ENCODE measurements around the gene WSB1. TPM values are rescaled to one million over a fixed set of nuclear protein-coding genes. Genes with fewer than 3 reads are reported as not detected.
A peak's percentile ranks its signal among the peaks of the same experiment; 100 is the strongest.

The WSB1 gene
- total and polyA plus RNA-seq, 9 of the 15 experiments (the other 6 are each of a cell fraction or from before 2014, with no cell fraction given) = 22.8 to 229 (median 81.1) TPM

DNA sequence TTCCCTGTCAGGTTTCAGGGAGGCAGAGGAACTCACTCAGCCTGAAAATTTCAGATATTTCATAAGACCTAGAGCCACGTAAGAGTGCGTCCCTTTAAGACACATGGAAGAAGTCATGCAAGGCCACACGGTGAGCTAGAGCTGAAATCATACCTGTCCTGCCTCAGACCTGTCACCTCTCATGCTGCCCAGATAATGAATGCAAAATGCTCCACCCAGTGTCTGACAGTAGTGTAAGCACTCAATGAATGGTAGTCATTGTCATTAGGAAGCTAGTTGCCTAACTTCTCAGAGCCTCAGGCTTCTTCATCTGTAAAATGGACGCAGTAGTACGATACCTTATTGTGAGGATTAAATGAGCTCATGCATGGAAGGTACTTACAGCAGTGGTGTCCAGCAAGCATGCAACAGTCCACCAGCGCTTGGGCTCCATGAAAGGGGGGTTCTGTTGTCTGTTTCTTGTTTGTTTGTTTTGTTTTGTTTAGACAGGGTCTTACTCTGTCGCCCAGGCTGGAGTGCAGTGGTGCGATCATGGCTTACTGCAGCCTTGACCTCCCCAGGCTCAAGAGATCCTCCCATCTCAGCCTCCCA, 60.7 kb downstream of the WSB1 start (continued):
- TF ChIP-seq, protein P1, sequence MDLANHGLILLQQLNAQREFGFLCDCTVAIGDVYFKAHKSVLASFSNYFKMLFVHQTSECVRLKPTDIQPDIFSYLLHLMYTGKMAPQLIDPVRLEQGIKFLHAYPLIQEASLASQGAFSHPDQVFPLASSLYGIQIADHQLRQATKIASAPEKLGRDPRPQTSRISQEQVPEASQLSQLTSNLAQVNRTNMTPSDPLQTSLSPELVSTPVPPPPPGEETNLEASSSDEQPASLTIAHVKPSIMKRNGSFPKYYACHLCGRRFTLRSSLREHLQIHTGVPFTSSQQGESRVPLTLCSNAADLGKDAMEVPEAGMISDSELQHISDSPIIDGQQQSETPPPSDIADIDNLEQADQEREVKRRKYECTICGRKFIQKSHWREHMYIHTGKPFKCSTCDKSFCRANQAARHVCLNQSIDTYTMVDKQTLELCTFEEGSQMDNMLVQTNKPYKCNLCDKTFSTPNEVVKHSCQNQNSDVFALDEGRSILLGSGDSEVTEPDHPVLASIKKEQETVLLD (IDR thresholded peaks at IDR 0.05) = no peak
- TF ChIP-seq TARDBP (IDR thresholded peaks at IDR 0.05) (no peak), ESRRA (IDR thresholded peaks at IDR 0.05; ENCODE audit: borderline replicate concordance, low read depth) (0 out of 2 replicates have a peak, but pooled peaks have one; percentile 28), RFX1 (IDR thresholded peaks at IDR 0.05) (no peak), CC2D1A (IDR thresholded peaks at IDR 0.05) (peak; percentile 44; the same call in 1 of the 2 replicates), POLR2AphosphoS5 (IDR thresholded peaks at IDR 0.05; ENCODE audit: control insufficient read depth, insufficient read depth, low read depth, low read length) (no peak), MYC (IDR thresholded peaks at IDR 0.05; ENCODE audit: low read depth, low read length) (no peak), MYC (CRISPR knock-in tag; IDR thresholded peaks at IDR 0.05; ENCODE audit: borderline replicate concordance, low read depth) (no peak), BCL6 (CRISPR knock-in tag; IDR thresholded peaks at IDR 0.05) (no peak), NCOA1 (IDR thresholded peaks at IDR 0.05; ENCODE audit: low read depth) (no peak), CAMTA2 (CRISPR knock-in tag; conservative IDR thresholded peaks at IDR 0.05) (no peak), ZNF324 (CRISPR knock-in tag; IDR thresholded peaks at IDR 0.05) (no peak), L3MBTL2 (IDR thresholded peaks at IDR 0.05) (no peak), ARID2 (IDR thresholded peaks at IDR 0.05) (no peak), RBM17 (IDR thresholded peaks at IDR 0.05; ENCODE audit: borderline replicate concordance, low read depth, low read length) (no peak), RFX5 (IDR thresholded peaks at IDR 0.05; ENCODE audit: low read depth, low read length) (no peak), EHMT2 (IDR thresholded peaks at IDR 0.05) (no peak), SAFB (IDR thresholded peaks at IDR 0.05; ENCODE audit: borderline replicate concordance, low read depth, low read length) (no peak), ZNF134 (CRISPR knock-in tag; conservative IDR thresholded peaks at IDR 0.05) (no peak), MCM3 (IDR thresholded peaks at IDR 0.05) (no peak), PTRF (tag; IDR thresholded peaks at IDR 0.05) (no peak), ZNF766 (CRISPR knock-in tag; conservative IDR thresholded peaks at IDR 0.05) (no peak), SP1 (CRISPR knock-in tag; IDR thresholded peaks at IDR 0.05) (no peak), PHTF2 (CRISPR knock-in tag; IDR thresholded peaks at IDR 0.05) (no peak), ZNF778 (CRISPR knock-in tag; IDR thresholded peaks at IDR 0.05) (no peak), RBFOX2 (IDR thresholded peaks at IDR 0.05; ENCODE audit: low read depth, low read length) (no peak), ZNF354B (CRISPR knock-in tag; IDR thresholded peaks at IDR 0.05) (no peak), RCOR1 (IDR thresholded peaks at IDR 0.05; ENCODE audit: borderline replicate concordance in 1 of 2, low read depth in 2 of 2, low read length in 2 of 2) (peak; percentile 71 to 89; a peak in 3 of 4 replicates), PHB (CRISPR knock-in tag; IDR thresholded peaks at IDR 0.05) (no peak)
- TF ChIP-seq, protein P2, sequence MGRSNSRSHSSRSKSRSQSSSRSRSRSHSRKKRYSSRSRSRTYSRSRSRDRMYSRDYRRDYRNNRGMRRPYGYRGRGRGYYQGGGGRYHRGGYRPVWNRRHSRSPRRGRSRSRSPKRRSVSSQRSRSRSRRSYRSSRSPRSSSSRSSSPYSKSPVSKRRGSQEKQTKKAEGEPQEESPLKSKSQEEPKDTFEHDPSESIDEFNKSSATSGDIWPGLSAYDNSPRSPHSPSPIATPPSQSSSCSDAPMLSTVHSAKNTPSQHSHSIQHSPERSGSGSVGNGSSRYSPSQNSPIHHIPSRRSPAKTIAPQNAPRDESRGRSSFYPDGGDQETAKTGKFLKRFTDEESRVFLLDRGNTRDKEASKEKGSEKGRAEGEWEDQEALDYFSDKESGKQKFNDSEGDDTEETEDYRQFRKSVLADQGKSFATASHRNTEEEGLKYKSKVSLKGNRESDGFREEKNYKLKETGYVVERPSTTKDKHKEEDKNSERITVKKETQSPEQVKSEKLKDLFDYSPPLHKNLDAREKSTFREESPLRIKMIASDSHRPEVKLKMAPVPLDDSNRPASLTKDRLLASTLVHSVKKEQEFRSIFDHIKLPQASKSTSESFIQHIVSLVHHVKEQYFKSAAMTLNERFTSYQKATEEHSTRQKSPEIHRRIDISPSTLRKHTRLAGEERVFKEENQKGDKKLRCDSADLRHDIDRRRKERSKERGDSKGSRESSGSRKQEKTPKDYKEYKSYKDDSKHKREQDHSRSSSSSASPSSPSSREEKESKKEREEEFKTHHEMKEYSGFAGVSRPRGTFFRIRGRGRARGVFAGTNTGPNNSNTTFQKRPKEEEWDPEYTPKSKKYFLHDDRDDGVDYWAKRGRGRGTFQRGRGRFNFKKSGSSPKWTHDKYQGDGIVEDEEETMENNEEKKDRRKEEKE (IDR thresholded peaks at IDR 0.05; ENCODE audit: borderline replicate concordance in 1 of 2, control insufficient read depth in 1 of 2, low read depth in 2 of 2, low read length in 1 of 2) = no peak
